ENCODE results near the gene HIGD2A.

GRCh38 chr5:176341325-176342157 lies 47.0 kb upstream of the HIGD2A start:
- TF ChIP-seq CTCF (IDR thresholded peaks at IDR 0.05) (no peak), POLR2A (IDR thresholded peaks at IDR 0.05) (no peak)

Measured in body of pancreas (tissue), 4 donors.